ENCODE measurements around the gene STK38L.

The STK38L gene

DNA sequence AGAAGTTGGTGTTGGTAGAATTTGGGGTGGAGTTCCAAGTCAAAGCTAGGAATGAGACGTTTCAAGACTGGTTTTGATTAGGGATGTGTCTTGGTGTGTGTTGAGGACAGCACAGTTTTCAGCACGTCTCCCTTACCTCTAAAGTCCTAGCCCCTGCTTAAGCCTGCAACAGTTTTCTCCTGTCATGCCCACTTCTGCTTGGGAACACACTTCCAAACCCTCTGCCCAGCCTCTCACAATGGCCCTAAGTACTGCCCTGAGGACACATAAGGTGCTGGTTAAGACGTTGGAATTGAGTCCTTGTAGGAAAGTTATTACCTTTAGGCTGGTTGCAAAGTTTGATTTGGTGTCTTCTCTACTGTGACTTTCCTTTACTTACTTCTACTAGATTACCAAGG, 87.8 kb downstream of the STK38L start:
- TF ChIP-seq, protein P1, sequence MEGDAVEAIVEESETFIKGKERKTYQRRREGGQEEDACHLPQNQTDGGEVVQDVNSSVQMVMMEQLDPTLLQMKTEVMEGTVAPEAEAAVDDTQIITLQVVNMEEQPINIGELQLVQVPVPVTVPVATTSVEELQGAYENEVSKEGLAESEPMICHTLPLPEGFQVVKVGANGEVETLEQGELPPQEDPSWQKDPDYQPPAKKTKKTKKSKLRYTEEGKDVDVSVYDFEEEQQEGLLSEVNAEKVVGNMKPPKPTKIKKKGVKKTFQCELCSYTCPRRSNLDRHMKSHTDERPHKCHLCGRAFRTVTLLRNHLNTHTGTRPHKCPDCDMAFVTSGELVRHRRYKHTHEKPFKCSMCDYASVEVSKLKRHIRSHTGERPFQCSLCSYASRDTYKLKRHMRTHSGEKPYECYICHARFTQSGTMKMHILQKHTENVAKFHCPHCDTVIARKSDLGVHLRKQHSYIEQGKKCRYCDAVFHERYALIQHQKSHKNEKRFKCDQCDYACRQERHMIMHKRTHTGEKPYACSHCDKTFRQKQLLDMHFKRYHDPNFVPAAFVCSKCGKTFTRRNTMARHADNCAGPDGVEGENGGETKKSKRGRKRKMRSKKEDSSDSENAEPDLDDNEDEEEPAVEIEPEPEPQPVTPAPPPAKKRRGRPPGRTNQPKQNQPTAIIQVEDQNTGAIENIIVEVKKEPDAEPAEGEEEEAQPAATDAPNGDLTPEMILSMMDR (IDR thresholded peaks at IDR 0.05): no peak
- Histone ChIP-seq H3K27ac (no peak overlapping the region), H3K4me1 (ENCODE audit: control insufficient read depth in 1 of 2, insufficient read depth in 1 of 2, low read depth in 1 of 2, low read length in 1 of 2) (peaks cover 13 to 23% of the 10 kb centered on the region in 2 experiments), H3K9me3 (no peaks in the 10 kb centered on the region), H3K36me3 (peaks cover 15% of the 10 kb centered on the region), H3K4me3 (ENCODE audit: low read depth in 1 of 2, low read length in 1 of 2) (peak overlapping the region in 1 of 2 experiments; percentile 51), H3K27me3 (peaks cover 50% of the 10 kb centered on the region)

DNA sequence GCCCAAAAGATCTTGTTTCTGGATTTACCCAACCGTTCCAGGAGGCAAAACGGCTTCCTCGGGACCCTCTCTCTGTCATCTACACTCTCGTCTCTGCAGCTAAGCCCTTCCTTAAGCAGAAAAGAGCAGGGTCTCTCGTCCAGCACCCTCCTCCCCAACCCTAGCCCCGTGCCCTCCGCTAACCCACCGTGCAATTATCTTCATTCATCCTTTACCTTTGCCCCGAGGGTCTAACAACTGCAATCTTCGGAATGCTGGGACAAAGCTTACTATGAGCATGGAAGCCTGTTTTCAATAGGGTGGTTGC, 88.3 kb downstream of the STK38L start:
- H3K27me3 ChIP-seq: peaks cover 50% of the 10 kb centered on the region
- no peaks in the 10 kb centered on the region for H3K9me3 ChIP-seq
- no peak overlapping the region for H3K27ac ChIP-seq
- TF ChIP-seq, protein P1 (IDR thresholded peaks at IDR 0.05): no peak
- peak overlapping the region; percentile 51 to 64 for H3K4me3 ChIP-seq (ENCODE audit: low read depth in 1 of 2, low read length in 1 of 2)
- peaks cover 13 to 23% of the 10 kb centered on the region in 2 experiments for H3K4me1 ChIP-seq (ENCODE audit: control insufficient read depth in 1 of 2, insufficient read depth in 1 of 2, low read depth in 1 of 2, low read length in 1 of 2)
- peaks cover 12% of the 10 kb centered on the region for H3K36me3 ChIP-seq

DNA sequence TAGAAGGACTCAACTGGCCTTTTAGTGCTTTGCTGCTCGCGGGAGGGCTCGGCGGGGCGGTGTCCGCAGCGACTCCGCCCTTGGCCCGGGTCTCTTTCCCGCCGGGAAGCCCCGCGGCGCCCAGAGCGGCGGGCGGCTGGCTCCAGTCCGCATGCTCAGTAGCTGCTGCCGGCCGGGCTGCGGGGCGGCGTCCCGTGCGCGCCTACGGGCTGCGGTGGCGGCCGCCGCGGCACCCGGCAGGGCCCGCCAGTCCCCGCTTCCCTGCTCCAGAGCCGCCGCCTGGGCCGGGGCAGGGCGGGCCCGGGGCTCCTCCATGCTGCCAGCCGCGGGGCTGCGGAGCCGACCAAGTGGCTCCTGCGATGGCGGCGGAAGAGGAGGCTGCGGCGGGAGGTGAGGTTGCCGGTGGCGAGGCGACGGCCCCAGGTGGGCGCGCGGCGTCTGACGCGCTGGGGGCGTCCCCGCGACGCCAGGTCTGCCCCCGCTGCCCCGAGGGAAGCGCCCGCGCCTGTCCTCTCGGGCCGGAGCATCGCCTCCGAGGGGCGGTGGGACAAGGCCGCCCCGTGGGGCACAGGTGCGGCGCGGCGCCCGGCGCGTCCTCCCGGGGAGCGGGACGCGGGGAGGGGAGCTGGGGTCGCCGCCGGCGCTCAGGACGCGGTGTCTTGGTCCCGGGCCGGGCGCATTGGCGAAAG, 88.8 kb downstream of the STK38L start, which contains the start of gene BMAL2:
Gene BMAL2 (plus strand): TSS at position 123 of the 689 bp plus-strand sequence. CDS start 237 bp downstream, at position 360.
- H3K27ac ChIP-seq: no peak within 1 kb of the TSS
- no peaks in the 10 kb centered on the region for H3K9me3 ChIP-seq

DNA sequence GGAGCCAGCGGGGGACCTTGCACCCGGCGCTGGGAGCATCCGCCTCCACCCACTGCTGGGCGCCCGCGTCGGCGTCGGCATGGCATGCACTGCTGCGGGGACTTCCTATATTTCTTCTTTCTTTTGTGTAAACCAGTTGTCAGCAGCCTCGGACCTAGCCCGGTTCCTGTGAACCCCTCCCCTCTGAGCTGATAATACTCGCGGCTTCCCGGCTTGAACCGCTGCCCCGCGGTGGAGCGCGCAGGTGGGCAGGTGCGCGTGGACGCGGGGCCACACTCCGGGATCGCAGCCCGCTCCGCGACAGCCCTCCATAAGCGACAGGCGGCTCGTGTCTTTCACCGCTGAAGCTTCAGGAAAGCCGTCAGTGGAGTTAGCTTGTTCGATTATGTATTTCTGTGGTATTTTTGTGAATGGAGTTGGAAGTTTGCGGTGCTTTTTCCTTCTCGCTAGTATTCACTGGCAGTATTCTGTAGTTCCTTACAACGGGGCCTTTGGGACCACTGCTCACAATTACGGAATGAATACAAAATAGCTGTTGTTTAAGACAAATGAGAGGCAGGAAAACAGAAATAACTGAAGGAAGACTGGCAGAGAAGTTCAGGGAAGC, 89.4 kb downstream of the STK38L start:
- Histone ChIP-seq H3K27ac (no peak overlapping the region), H3K36me3 (peaks cover 2% of the 10 kb centered on the region), H3K27me3 (peaks cover 50% of the 10 kb centered on the region), H3K9me3 (no peaks in the 10 kb centered on the region), H3K4me1 (ENCODE audit: control insufficient read depth in 1 of 2, insufficient read depth in 1 of 2, low read depth in 1 of 2, low read length in 1 of 2) (peaks cover 13 to 23% of the 10 kb centered on the region in 2 experiments), H3K4me3 (ENCODE audit: low read depth in 1 of 2, low read length in 1 of 2) (peak overlapping the region; percentile 51 to 64)
- TF ChIP-seq, protein P1 (IDR thresholded peaks at IDR 0.05): no peak

More for the DNA sequence above, 88.8 kb downstream of the STK38L start, which contains the start of gene BMAL2:
- Histone ChIP-seq H3K4me1 (ENCODE audit: control insufficient read depth in 1 of 2, insufficient read depth in 1 of 2, low read depth in 1 of 2, low read length in 1 of 2) (peaks cover 13 to 23% of the 10 kb centered on the region in 2 experiments), H3K36me3 (peaks cover 7% of the 10 kb centered on the region), H3K4me3 (ENCODE audit: low read depth in 1 of 2, low read length in 1 of 2) (peak within 1 kb of the TSS; percentile 51 to 64), H3K27me3 (peaks cover 50% of the 10 kb centered on the region)
- TF ChIP-seq, protein P1 (IDR thresholded peaks at IDR 0.05): no peak

DNA sequence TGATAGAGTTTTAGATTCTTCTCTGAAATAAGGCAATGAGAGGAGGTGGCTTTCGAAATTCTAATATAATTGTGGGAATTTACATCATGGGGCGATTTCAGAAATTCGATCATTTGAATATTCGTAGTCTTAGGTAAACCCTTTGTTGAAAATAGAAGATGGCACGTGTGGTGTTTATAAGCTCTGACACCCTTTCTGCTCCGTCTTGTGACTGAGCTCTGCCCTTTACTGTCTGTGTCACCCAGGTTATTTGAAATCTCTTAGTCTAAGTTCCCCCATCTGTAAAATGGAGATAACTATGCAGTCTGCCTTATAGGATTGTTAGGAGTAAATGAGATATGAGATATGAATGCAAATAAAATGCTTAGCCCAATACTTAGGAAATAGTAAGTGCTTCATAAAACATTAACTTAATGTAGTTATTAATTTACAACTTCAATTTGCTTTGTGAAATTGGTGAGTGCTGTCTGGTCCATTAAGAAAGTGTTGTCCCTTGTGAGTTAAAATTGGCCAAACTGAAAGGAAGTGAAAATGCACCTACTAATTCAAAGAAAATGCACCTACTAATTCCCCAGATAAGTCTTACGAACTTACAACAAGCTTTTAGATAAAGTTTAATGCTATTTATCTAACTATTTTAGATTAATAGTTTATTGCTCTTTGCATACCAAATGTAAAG, 90.1 kb downstream of the STK38L start:
- Histone ChIP-seq H3K9me3 (no peaks in the 10 kb centered on the region), H3K27ac (no peak overlapping the region), H3K4me1 (ENCODE audit: control insufficient read depth in 1 of 2, insufficient read depth in 1 of 2, low read depth in 1 of 2, low read length in 1 of 2) (peaks cover 13 to 23% of the 10 kb centered on the region in 2 experiments), H3K36me3 (no peaks in the 10 kb centered on the region), H3K4me3 (ENCODE audit: low read depth in 1 of 2, low read length in 1 of 2) (peak overlapping the region; percentile 51 to 64), H3K27me3 (peaks cover 50% of the 10 kb centered on the region)
- TF ChIP-seq, protein P1 (IDR thresholded peaks at IDR 0.05): no peak

All from neutrophil (primary cell).